OCI-LY3 (cell line): ENCODE measurements around the gene IQCF6.

Experiments used
- CTCF ChIP-seq: fragments of 200-600, 300-600 bp; sonication (generic); IDR thresholded peaks from 2 replicates; pipeline ENCODE4 v1.5.1; 2014; ENCODE audit warnings: antibody characterized with exemption, low read length, low read depth
- EZH2phosphoT487 ChIP-seq: fragments of 200-600 bp; shearing (Covaris generic); IDR thresholded peaks from 2 replicates; pipeline ENCODE4 v1.6.1; 2018; ENCODE audit warnings: antibody characterized with exemption, mixed run types, low read depth

- TF ChIP-seq CTCF, result no peak
- TF ChIP-seq EZH2phosphoT487, result no peak
Measured at GRCh38 chr3:51729042-51729633, 49.9 kb downstream of the IQCF6 start.
